ENCODE measurements around the gene SCAMP4.

Gene SCAMP4

GRCh38 chr19:1957562-1958248, 52.5 kb downstream of the SCAMP4 start:
- no peak for DNase-seq (ENCODE audit: low read depth)

GRCh38 chr19:1959928-1960589, 54.9 kb downstream of the SCAMP4 start:
- DNase-seq (ENCODE audit: low read depth), result no peak

- no peak for DNase-seq (ENCODE audit: low read depth)
These were observed 56.0 kb downstream of the SCAMP4 start for GRCh38 chr19:1961000-1961883.

GRCh38 chr19:1962674-1963073, 57.5 kb downstream of the SCAMP4 start:
- DNase-seq (ENCODE audit: low read depth), result no peak

GRCh38 chr19:1967087-1967608, 61.9 kb downstream of the SCAMP4 start:
- no peak for DNase-seq (ENCODE audit: low read depth)

GRCh38 chr19:1968279-1969175, 63.3 kb downstream of the SCAMP4 start:
- DNase-seq (ENCODE audit: low read depth), result no peak

- DNase-seq (ENCODE audit: low read depth), result no peak
These were observed 64.2 kb downstream of the SCAMP4 start for GRCh38 chr19:1969176-1970002.

GRCh38 chr19:1970003-1970805, 65.0 kb downstream of the SCAMP4 start:
- DNase-seq (ENCODE audit: low read depth), result no peak

- no peak for DNase-seq (ENCODE audit: low read depth)
These were observed 65.8 kb downstream of the SCAMP4 start for GRCh38 chr19:1970806-1971502.

- DNase-seq (ENCODE audit: low read depth), result no peak
These were observed 69.4 kb downstream of the SCAMP4 start for GRCh38 chr19:1974381-1975161.

- no peak for DNase-seq (ENCODE audit: low read depth)
These were observed 69.9 kb downstream of the SCAMP4 start for GRCh38 chr19:1975162-1975480.
